Activated CD8-positive, alpha-beta T cell treated with anti-CD3 and anti-CD28 coated beads, Interleukin-2, amount 10 ng/mL, durations not matched to agents 7 days and 5 days (primary cell): ENCODE data around the gene ARHGEF7. TPM values are rescaled to one million over a fixed set of nuclear protein-coding genes. Genes with fewer than 3 reads are reported as not detected.
A peak's percentile ranks its signal among the peaks of the same experiment; 100 is the strongest.

Experiments used
- ATAC-seq: fragments of 150-1000 bp; cut with Tn5 transposase; one replicate; pipeline ENCODE4 v1.10.0; 2021; ENCODE audit warnings: moderate library complexity
- CTCF ChIA-PET: fragments of 350-600 bp; sonication (Branson Sonifier 250); formaldehyde crosslinking; loops from one replicate; lab custom pipeline; 2021; ENCODE audit warnings: antibody characterized with exemption; lab: Charles Lee
- POLR2A ChIA-PET: fragments of 350-600 bp; sonication (Branson Sonifier 250); formaldehyde crosslinking; loops from one replicate; lab custom pipeline; 2021; ENCODE audit warnings: antibody characterized with exemption; lab: Charles Lee
- DNase-seq: peaks from one replicate; pipeline ENCODE4 v3.0.0-alpha.2; 2020
- H3K27ac Mint-ChIP-seq: one replicate; pipeline ENCODE4 v1.8.0; 2021; ENCODE audit warnings: mild to moderate bottlenecking, mixed read lengths
- H3K27me3 Mint-ChIP-seq: one replicate; pipeline ENCODE4 v1.8.0; 2021; ENCODE audit warnings: low read depth, mixed read lengths
- H3K36me3 Mint-ChIP-seq: one replicate; pipeline ENCODE4 v1.8.0; 2021; ENCODE audit warnings: low read depth, mixed read lengths
- H3K4me1 Mint-ChIP-seq: one replicate; pipeline ENCODE4 v1.8.0; 2021; ENCODE audit warnings: low read depth, mixed read lengths
- H3K4me3 Mint-ChIP-seq: one replicate; pipeline ENCODE4 v1.8.0; 2021; ENCODE audit warnings: mild to moderate bottlenecking, mixed read lengths
- H3K9me3 Mint-ChIP-seq: one replicate; pipeline ENCODE4 v1.8.0; 2022; ENCODE audit warnings: mixed read lengths; ENCODE audit not compliant: insufficient read depth
- total RNA-seq, 2 experiments: library from RNA; stranded (reverse); gene quantifications; one replicate each; pipeline ENCODE4 v1.2.3, GENCODE V29; 2021

The ARHGEF7 gene
- total RNA-seq, 2 experiments from 2014 or later, result 67.1 to 75.1 TPM

GRCh38 chr13:111114362-111115060 is 599 bp upstream of the ARHGEF7 start:
- ChIA-PET CTCF (interaction anchor here (0.8 kb wide), 1 partner anchor 47 kb away, joined by 5 read pairs; no protein-coding TSS in a partner anchor), POLR2A (interaction anchor here (0.6 kb wide), 1 partner anchor 13 kb away, joined by 3 read pairs; no protein-coding TSS in a partner anchor)
- Mint-ChIP-seq H3K36me3 (peaks cover 4% of the 10 kb centered on the region), H3K27me3 (peaks cover 75% of the 10 kb centered on the region), H3K27ac (peak overlapping the region; percentile 33), H3K4me3 (peak overlapping the region; percentile 78), H3K4me1 (peaks cover 15% of the 10 kb centered on the region), H3K9me3 (no peaks in the 10 kb centered on the region)
- DNase-seq (peak; percentile 28), ATAC-seq (peak; percentile 57)

DNA sequence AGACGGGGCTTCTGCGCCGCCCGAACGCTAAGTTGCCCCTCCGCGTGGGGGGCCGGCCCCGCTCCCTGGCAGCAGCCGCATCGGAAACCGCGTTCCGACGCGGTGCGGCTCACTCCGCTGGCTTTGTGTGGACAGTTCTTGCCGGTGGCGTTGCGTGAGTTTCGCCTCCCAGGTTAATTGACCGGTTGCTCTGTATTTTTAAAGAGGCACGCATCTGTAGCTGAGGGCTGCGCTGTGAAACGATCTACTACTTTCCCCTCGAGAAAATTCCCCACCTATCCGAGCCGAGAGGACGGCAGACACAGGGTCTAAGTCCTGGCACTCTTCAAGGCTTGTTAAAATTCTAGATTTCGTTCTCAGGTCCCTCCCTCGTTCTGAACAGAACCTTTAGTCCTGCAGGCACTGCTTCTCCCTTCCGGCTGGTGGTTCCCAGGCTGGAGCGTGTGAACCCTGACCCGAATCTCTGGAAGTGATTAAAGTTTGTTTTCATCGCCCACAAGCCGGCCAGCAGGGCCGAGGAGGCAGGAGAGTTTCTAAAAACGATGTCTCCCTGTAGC is 933 bp downstream of the ARHGEF7 start:
- POLR2A ChIA-PET, result interaction anchor here (0.6 kb wide), 1 partner anchor 23 kb away, joined by 3 read pairs; no protein-coding TSS in a partner anchor

DNA sequence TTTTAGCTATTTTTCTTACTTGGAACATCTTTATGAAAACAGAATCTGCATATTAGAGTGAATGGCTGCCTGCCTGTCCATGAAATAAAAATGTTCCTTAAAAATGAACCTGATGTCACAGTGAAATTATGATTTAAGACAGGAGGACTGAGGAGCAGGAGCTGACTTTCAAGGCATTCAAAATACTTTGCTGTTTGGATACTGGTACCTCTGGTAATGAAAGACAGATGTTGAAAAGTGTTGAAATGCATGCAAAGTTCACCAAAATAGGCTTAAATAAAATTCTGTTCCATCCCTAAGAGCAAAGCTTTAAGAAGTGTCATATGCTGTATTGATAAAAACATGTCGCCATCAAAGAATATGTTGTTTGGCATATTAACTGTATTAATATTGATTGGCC is 1.7 kb downstream of the ARHGEF7 start:
- peaks cover 60% of the 10 kb centered on the region for H3K27me3 Mint-ChIP-seq
- no peaks in the 10 kb centered on the region for H3K9me3 Mint-ChIP-seq
- ATAC-seq (no peak), DNase-seq (no peak)
- peaks cover 15% of the 10 kb centered on the region for H3K4me1 Mint-ChIP-seq
- POLR2A ChIA-PET, result no interaction called here
- H3K27ac Mint-ChIP-seq, result no peak overlapping the region
- peaks cover 4% of the 10 kb centered on the region for H3K36me3 Mint-ChIP-seq
- CTCF ChIA-PET, result interaction anchor here (0.7 to 1.0 kb wide), 3 partner anchors 49 to 1472 kb away, joined by 3 to 4 read pairs (median 3); no protein-coding TSS in a partner anchor
- H3K4me3 Mint-ChIP-seq, result no peak overlapping the region

More for the DNA sequence above, 933 bp downstream of the ARHGEF7 start:
- DNase-seq, result no peak
- Mint-ChIP-seq H3K9me3 (no peaks in the 10 kb centered on the region), H3K27ac (no peak overlapping the region), H3K27me3 (peaks cover 68% of the 10 kb centered on the region), H3K36me3 (peaks cover 4% of the 10 kb centered on the region), H3K4me1 (peaks cover 15% of the 10 kb centered on the region), H3K4me3 (peak overlapping the region; percentile 62)
- CTCF ChIA-PET, result no interaction called here
- no peak for ATAC-seq

DNA sequence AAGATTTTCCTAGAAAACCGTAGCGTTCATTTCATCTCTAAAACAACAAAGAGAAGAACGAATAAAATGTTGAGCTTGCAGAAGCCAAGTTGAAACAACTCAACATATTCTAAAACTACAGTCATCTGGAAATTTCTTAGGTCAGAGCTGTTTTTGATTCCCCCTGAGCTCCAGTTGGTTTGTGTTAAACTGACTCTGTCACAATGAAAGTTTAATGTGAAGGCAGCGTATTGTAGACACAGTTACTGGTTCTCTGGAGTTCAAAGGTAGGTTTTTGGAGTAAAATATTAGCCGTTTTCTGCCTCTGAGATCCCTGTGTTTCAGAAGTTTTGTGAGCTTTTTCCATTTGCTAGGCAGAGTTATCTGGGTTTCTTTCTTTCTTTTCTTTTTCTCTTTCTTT is 2.2 kb downstream of the ARHGEF7 start:
- Mint-ChIP-seq H3K27ac (no peak overlapping the region), H3K4me3 (no peak overlapping the region), H3K36me3 (peaks cover 4% of the 10 kb centered on the region), H3K27me3 (peaks cover 56% of the 10 kb centered on the region), H3K9me3 (no peaks in the 10 kb centered on the region), H3K4me1 (peaks cover 15% of the 10 kb centered on the region)
- POLR2A ChIA-PET, result no interaction called here
- no peak for ATAC-seq
- no peak for DNase-seq
- CTCF ChIA-PET, result interaction anchor here (0.7 to 1.0 kb wide), 3 partner anchors 49 to 1471 kb away, joined by 3 to 4 read pairs (median 3); no protein-coding TSS in a partner anchor

GRCh38 chr13:111117961-111118360 is 2.9 kb downstream of the ARHGEF7 start:
- ChIA-PET CTCF (no interaction called here), POLR2A (no interaction called here)
- H3K9me3 Mint-ChIP-seq, result no peaks in the 10 kb centered on the region
- H3K4me3 Mint-ChIP-seq, result no peak overlapping the region
- DNase-seq (no peak), ATAC-seq (no peak)
- peaks cover 4% of the 10 kb centered on the region for H3K36me3 Mint-ChIP-seq
- H3K4me1 Mint-ChIP-seq, result peaks cover 15% of the 10 kb centered on the region
- no peak overlapping the region for H3K27ac Mint-ChIP-seq
- H3K27me3 Mint-ChIP-seq, result peaks cover 49% of the 10 kb centered on the region

DNA sequence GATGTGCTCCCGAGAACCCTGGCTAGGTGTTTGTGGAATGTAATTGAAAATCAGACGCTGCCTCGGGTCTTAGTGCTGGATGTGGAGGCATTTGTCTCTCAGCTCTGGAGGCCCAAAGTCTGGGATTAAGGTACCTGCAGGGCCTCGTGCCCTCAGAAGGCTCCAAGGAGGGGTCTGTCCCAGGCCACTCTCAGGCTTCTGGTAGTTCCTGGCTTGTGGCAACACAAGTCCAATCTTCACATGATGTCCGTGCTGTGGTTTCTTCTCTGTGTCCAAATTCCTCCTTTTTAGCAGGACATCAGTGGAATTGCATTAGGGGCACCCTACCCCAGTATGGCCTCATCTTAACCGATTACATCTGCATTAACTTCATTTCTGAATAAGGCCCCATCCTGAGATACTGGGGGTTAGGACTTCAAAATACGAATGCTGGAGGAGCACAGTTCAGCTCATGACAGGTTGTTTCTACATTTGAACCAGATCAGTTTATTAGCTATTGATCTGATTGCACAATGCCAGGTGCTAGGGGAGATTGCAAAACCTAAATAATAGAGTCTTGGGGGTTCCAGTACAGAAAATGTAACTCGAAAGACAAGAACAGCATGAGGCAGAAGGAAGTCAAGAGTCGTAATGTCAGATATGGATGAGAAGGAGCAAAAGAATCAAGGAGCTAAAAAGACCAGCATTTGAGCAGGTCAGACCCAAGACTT is 3.9 kb downstream of the ARHGEF7 start:
- no peak for ATAC-seq
- peaks cover 41% of the 10 kb centered on the region for H3K27me3 Mint-ChIP-seq

GRCh38 chr13:111119966-111120365 is 4.9 kb downstream of the ARHGEF7 start:
- Mint-ChIP-seq H3K4me1 (peaks cover 4% of the 10 kb centered on the region), H3K9me3 (no peaks in the 10 kb centered on the region), H3K27ac (no peak overlapping the region), H3K4me3 (no peak overlapping the region), H3K36me3 (no peaks in the 10 kb centered on the region), H3K27me3 (peaks cover 35% of the 10 kb centered on the region)
- ATAC-seq, result no peak
- POLR2A ChIA-PET, result no interaction called here
- CTCF ChIA-PET, result no interaction called here
- DNase-seq, result no peak

More for the DNA sequence above, 3.9 kb downstream of the ARHGEF7 start:
- H3K4me3 Mint-ChIP-seq, result no peak overlapping the region
- DNase-seq, result no peak
- ChIA-PET POLR2A (no interaction called here), CTCF (no interaction called here)
- peaks cover 12% of the 10 kb centered on the region for H3K4me1 Mint-ChIP-seq
- H3K36me3 Mint-ChIP-seq, result peaks cover 4% of the 10 kb centered on the region
- no peak overlapping the region for H3K27ac Mint-ChIP-seq
- no peaks in the 10 kb centered on the region for H3K9me3 Mint-ChIP-seq

GRCh38 chr13:111120422-111120821 is 5.3 kb downstream of the ARHGEF7 start:
- Mint-ChIP-seq H3K27ac (no peak overlapping the region), H3K27me3 (peaks cover 35% of the 10 kb centered on the region), H3K9me3 (no peaks in the 10 kb centered on the region), H3K4me1 (peaks cover 4% of the 10 kb centered on the region), H3K4me3 (no peak overlapping the region), H3K36me3 (no peaks in the 10 kb centered on the region)
- no peak for ATAC-seq
- POLR2A ChIA-PET, result no interaction called here
- CTCF ChIA-PET, result no interaction called here
- no peak for DNase-seq

GRCh38 chr13:111120913-111121312 is 5.8 kb downstream of the ARHGEF7 start:
- H3K4me3 Mint-ChIP-seq, result no peak overlapping the region
- H3K36me3 Mint-ChIP-seq, result no peaks in the 10 kb centered on the region
- no peaks in the 10 kb centered on the region for H3K9me3 Mint-ChIP-seq
- no peak for ATAC-seq
- H3K4me1 Mint-ChIP-seq, result peaks cover 4% of the 10 kb centered on the region
- no peak overlapping the region for H3K27ac Mint-ChIP-seq
- ChIA-PET CTCF (no interaction called here), POLR2A (no interaction called here)
- DNase-seq, result no peak
- peaks cover 36% of the 10 kb centered on the region for H3K27me3 Mint-ChIP-seq

GRCh38 chr13:111121506-111121905 is 6.4 kb downstream of the ARHGEF7 start:
- no peak for ATAC-seq
- no peak overlapping the region for H3K27ac Mint-ChIP-seq
- DNase-seq, result no peak
- H3K9me3 Mint-ChIP-seq, result no peaks in the 10 kb centered on the region
- no peaks in the 10 kb centered on the region for H3K4me1 Mint-ChIP-seq
- no peak overlapping the region for H3K4me3 Mint-ChIP-seq
- ChIA-PET POLR2A (no interaction called here), CTCF (no interaction called here)
- peaks cover 33% of the 10 kb centered on the region for H3K27me3 Mint-ChIP-seq
- no peaks in the 10 kb centered on the region for H3K36me3 Mint-ChIP-seq

DNA sequence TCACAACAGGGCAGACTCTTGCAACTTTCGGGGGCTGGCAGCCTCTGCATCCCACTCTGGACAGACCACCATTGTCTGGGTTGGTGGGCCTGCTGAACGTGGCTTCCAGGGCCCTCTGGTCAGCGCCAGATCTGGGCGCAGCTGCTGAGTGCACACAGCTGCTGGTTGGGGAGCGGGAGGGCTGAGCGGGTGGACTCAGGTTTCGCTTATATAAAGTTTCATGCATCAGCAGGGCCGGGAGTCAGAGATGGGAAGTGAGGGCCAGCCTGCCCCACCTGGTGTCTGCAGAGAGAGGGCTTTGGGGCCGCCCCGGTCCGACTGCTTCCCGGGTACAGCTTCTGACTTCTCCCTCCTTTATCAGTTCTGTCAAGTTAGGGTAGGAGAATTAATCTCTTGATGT is 6.9 kb downstream of the ARHGEF7 start:
- H3K27me3 Mint-ChIP-seq, result peaks cover 33% of the 10 kb centered on the region
- CTCF ChIA-PET, result no interaction called here
- POLR2A ChIA-PET, result no interaction called here

DNA sequence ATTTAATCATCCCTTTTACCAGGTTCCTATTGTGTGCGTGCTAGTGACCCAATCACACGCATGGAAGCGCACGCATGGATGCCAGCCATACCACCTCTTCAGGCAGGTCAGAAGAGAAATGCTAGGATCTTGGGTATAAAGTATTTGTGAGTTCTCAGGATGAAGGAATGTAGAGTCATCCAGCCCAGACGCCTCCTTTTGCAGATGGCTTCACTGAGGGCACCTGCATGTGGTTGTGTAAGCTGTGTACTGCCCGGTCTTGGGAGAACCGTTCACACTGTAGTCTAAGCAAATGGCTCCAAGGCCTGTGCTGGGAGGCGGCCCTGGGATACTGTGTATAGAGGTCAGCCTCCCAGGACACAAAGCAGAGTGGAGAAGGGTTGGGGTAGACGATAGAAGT is 7.5 kb downstream of the ARHGEF7 start:
- H3K9me3 Mint-ChIP-seq, result no peaks in the 10 kb centered on the region
- no peak overlapping the region for H3K4me3 Mint-ChIP-seq
- H3K27ac Mint-ChIP-seq, result no peak overlapping the region
- H3K27me3 Mint-ChIP-seq, result peaks cover 30% of the 10 kb centered on the region
- ChIA-PET POLR2A (no interaction called here), CTCF (no interaction called here)
- no peaks in the 10 kb centered on the region for H3K36me3 Mint-ChIP-seq
- DNase-seq (no peak), ATAC-seq (no peak)
- no peaks in the 10 kb centered on the region for H3K4me1 Mint-ChIP-seq

More for the DNA sequence above, 6.9 kb downstream of the ARHGEF7 start:
- Mint-ChIP-seq H3K9me3 (no peaks in the 10 kb centered on the region), H3K4me1 (no peaks in the 10 kb centered on the region), H3K27ac (no peak overlapping the region), H3K36me3 (no peaks in the 10 kb centered on the region), H3K4me3 (no peak overlapping the region)
- ATAC-seq (no peak), DNase-seq (no peak)
